Endothelial cell of umbilical vein (primary cell): Measurements from ENCODE around the gene TADA2A. TPM values are rescaled to one million over a fixed set of nuclear protein-coding genes. Genes with fewer than 3 reads are reported as not detected.

Experiments
- BruUV-seq: library from RNA; stranded (reverse); fragments of 400-500 nt; replicated peaks from 2 replicates; lab custom pipeline; 2021; lab: Mats Ljungman, UMichigan
- CTCF ChIA-PET: fragments of 300-600, 350-600 bp; sonication (Branson Sonifier 250); formaldehyde crosslinking; loops from one replicate; lab custom pipeline; 2021; ENCODE audit warnings: antibody characterized with exemption, inconsistent platforms; lab: Charles Lee
- POLR2A ChIA-PET: fragments of 300-600, 350-600 bp; sonication (Branson Sonifier 250); formaldehyde crosslinking; loops from one replicate; lab custom pipeline; 2021; ENCODE audit warnings: antibody characterized with exemption, inconsistent platforms; lab: Charles Lee
- DNase-seq: peaks from one replicate; pipeline ENCODE4 v3.0.0-alpha.2; 2011; ENCODE audit warnings: low read depth, low spot score
- FAIRE-seq: peaks from 2 replicates; lab custom pipeline; 2011; peaks lifted over from hg19 to GRCh38; lab: Jason Lieb, UNC
- H2AFZ ChIP-seq: 2 replicates; pipeline ENCODE4 v1.6.0; 2012; ENCODE audit warnings: low read depth, low read length, control low read depth, inconsistent platforms
- H3K27ac ChIP-seq: 2 replicates; pipeline ENCODE4 v1.5.1; 2011; ENCODE audit warnings: low read depth, mild to moderate bottlenecking, control low read depth, low read length, moderate library complexity; ENCODE audit not compliant: insufficient read depth
- H3K27me3 ChIP-seq, 2 experiments: 2 replicates each; pipeline versions ENCODE4 v1.6.0 to v1.6.1; 2011; ENCODE audit warnings: low read length in 2 of 2, mixed read lengths in 1 of 2; ENCODE audit not compliant: control insufficient read depth in 2 of 2, insufficient read depth in 2 of 2
- H3K36me3 ChIP-seq, 2 experiments: 2 replicates in 1 of 2; 3 replicates in 1 of 2; pipeline ENCODE4 v1.5.1; 2011; ENCODE audit warnings: low read length in 2 of 2, mild to moderate bottlenecking in 1 of 2, moderate library complexity in 1 of 2; ENCODE audit not compliant: control insufficient read depth in 2 of 2, insufficient read depth in 2 of 2; ENCODE audit errors: extremely low read depth in 1 of 2
- H3K4me1 ChIP-seq: 3 replicates; pipeline ENCODE4 v1.5.1; 2011; ENCODE audit warnings: mild to moderate bottlenecking, low read length; ENCODE audit not compliant: control insufficient read depth, insufficient read depth; ENCODE audit errors: extremely low read depth
- H3K4me2 ChIP-seq: 2 replicates; pipeline ENCODE4 v1.6.1; 2011; ENCODE audit warnings: low read length, control low read depth, mixed read lengths; ENCODE audit not compliant: insufficient read depth
- H3K4me3 ChIP-seq, 3 experiments: fragments of 200-600 bp in 1 of 3; sonication (generic), shearing (Covaris generic) in 1 of 3; replicated peaks in 1 of 3; 2 replicates each; pipeline ENCODE4 v1.5.1; 2011 to 2016; ENCODE audit warnings: control low read depth in 3 of 3, low read length in 3 of 3, mild to moderate bottlenecking in 2 of 3, inconsistent platforms in 1 of 3, low read depth in 1 of 3, moderate library complexity in 1 of 3; ENCODE audit not compliant: insufficient read depth in 1 of 3
- H3K79me2 ChIP-seq: 2 replicates; pipeline ENCODE4 v1.6.0; 2012; ENCODE audit warnings: low read length, inconsistent platforms; ENCODE audit not compliant: control insufficient read depth, insufficient read depth
- H3K9ac ChIP-seq: replicated peaks from 2 replicates; pipeline ENCODE3; 2011; ENCODE audit warnings: low read length, control low read depth; ENCODE audit not compliant: insufficient read depth; ENCODE audit errors: extremely low read depth
- H3K9me1 ChIP-seq: replicated peaks from 3 replicates; pipeline ENCODE4 v1.6.0; 2011; ENCODE audit warnings: mild to moderate bottlenecking, low read length; ENCODE audit not compliant: control insufficient read depth, insufficient read depth; ENCODE audit errors: extremely low read depth
- H3K9me3 ChIP-seq: replicated peaks from 2 replicates; pipeline ENCODE4 v1.5.1; 2012; ENCODE audit warnings: low read length, inconsistent platforms; ENCODE audit not compliant: control insufficient read depth, insufficient read depth
- H4K20me1 ChIP-seq: replicated peaks from 2 replicates; pipeline ENCODE3; 2011; ENCODE audit warnings: mild to moderate bottlenecking, low read length; ENCODE audit not compliant: control insufficient read depth, insufficient read depth; ENCODE audit errors: extremely low read depth
- EZH2 ChIP-seq: IDR thresholded peaks from 2 replicates; pipeline ENCODE4 v1.6.1; 2012; ENCODE audit warnings: borderline replicate concordance, low read depth, mild to moderate bottlenecking, moderate library complexity, low read length, inconsistent platforms; ENCODE audit not compliant: severe bottlenecking
- FOS ChIP-seq: IDR thresholded peaks from 2 replicates; pipeline ENCODE4 v1.6.1; 2011; ENCODE audit warnings: mild to moderate bottlenecking, low read length, moderate library complexity, borderline replicate concordance; ENCODE audit not compliant: insufficient read depth
- GATA2 ChIP-seq: IDR thresholded peaks from 2 replicates; pipeline ENCODE4 v1.7.0; 2011; ENCODE audit warnings: low read depth, mild to moderate bottlenecking, moderate library complexity, mixed read lengths, low read length; ENCODE audit not compliant: insufficient read length, insufficient read depth
- JUN ChIP-seq: IDR thresholded peaks from 2 replicates; pipeline ENCODE4 v1.6.1; 2011; ENCODE audit warnings: borderline replicate concordance, low read depth; ENCODE audit not compliant: insufficient read length, insufficient read depth
- MYC ChIP-seq: IDR thresholded peaks from one replicate; pipeline ENCODE4 v1.6.1; 2011; ENCODE audit warnings: mild to moderate bottlenecking, low read depth, low read length
- POLR2A ChIP-seq: IDR thresholded peaks from 2 replicates; pipeline ENCODE4 v1.6.1; 2012; ENCODE audit warnings: low read depth, mild to moderate bottlenecking, control low read depth, low read length
- POLR2AphosphoS5 ChIP-seq: IDR thresholded peaks from 2 replicates; pipeline ENCODE4 v1.6.1; 2012; ENCODE audit warnings: low read depth, mild to moderate bottlenecking, control low read depth, low read length, moderate library complexity; ENCODE audit not compliant: insufficient read depth
- dilution Hi-C: fragments of 300-500 bp; cut with MboI; formaldehyde crosslinking; loops from one replicate; pipeline ENCODE4 v1.15.0; 2019; ENCODE audit warnings: low sequenced_read_pairs; ENCODE audit not compliant: extremely low pct_ligation_motif_present
- intact Hi-C: fragments of 100-400 bp; cut with micrococcal nuclease; formaldehyde crosslinking; loops from one replicate; pipeline ENCODE4 v1.10.0; 2022
- polyA plus RNA-seq, 4 experiments: library from polyadenylated mRNA; depleted of rRNA in 3 of 4; stranded (reverse) in 3 of 4; unstranded in 1 of 4; fragments of >200 nt; gene quantifications; 2 replicates each; pipeline versions ENCODE4 v1.2.1 to v1.2.3, GENCODE V29; 2011 to 2012; ENCODE audit warnings: missing spikeins in 1 of 4
- total RNA-seq: library from RNA; stranded (reverse); gene quantifications from 2 replicates; pipeline ENCODE4 v1.2.3, GENCODE V29; 2021
- TF ChIP-seq, protein P1 (sequence below), 2 donors: IDR thresholded peaks; 1 replicate in 1 of 2; 2 replicates in 1 of 2; pipeline ENCODE4 v1.5.1; 2011; ENCODE audit warnings: low read length in 2 of 2, mild to moderate bottlenecking in 2 of 2, moderate library complexity in 2 of 2, control low read depth in 1 of 2, inconsistent platforms in 1 of 2, low read depth in 1 of 2; ENCODE audit not compliant: insufficient read depth in 1 of 2; ENCODE audit errors: extremely low read depth in 1 of 2
- TF ChIP-seq, protein P2 (sequence below): IDR thresholded peaks from 2 replicates; pipeline ENCODE4 v1.6.1; 2011; ENCODE audit not compliant: insufficient read depth, insufficient read length

TADA2A gene
- total and polyA plus RNA-seq, 2 donors (not counting 3 experiments of a cell fraction or from before 2014, with no cell fraction given), result 9.9 to 22.4 TPM

DNA sequence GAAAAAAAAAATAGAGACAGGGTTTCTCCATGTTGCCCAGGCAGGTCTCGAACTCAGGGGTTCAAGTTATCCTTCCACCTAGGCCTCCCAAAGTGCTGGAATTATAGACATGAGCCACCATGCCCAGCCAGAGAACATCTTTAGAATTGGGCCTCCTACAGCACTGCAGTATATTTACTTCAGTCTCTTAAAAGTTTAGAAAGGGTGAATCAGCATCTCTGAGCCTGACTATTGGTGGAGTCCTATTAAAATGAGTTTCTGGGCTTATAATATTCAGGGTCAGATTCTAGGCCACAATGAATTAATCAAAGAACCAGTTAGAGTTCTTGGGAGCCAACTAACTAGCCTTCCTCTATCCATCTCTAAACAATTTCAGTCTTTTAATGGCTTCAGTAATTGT is 22.8 kb downstream of the TADA2A start:
- Histone ChIP-seq H3K9me3 (no peaks in the 10 kb centered on the region), H3K79me2 (peaks cover 4% of the 10 kb centered on the region), H3K9me1 (no peaks in the 10 kb centered on the region), H3K27me3 (no peaks in the 10 kb centered on the region), H3K4me2 (no peak overlapping the region), H3K4me3 (no peak overlapping the region), H2AFZ (no peak overlapping the region), H3K4me1 (no peaks in the 10 kb centered on the region), H3K9ac (no peak overlapping the region), H3K27ac (no peak overlapping the region), H3K36me3 (peaks cover 0 to 11% of the 10 kb centered on the region in 2 experiments), H4K20me1 (no peaks in the 10 kb centered on the region)
- BruUV-seq, result no TSS peak
- dilution Hi-C loops, result no loop called here
- CTCF ChIA-PET, result interaction anchor here (1.1 to 2.2 kb wide), 6 partner anchors 9 to 78 kb away, joined by 3 to 10 read pairs (median 5); no protein-coding TSS in a partner anchor
- no peak for DNase-seq
- intact Hi-C loops, result no loop called here
- POLR2A ChIA-PET, result interaction anchor here (0.9 kb wide), 1 partner anchor 21 kb away, joined by 3 read pairs; no protein-coding TSS in a partner anchor
- no peak for TF ChIP-seq EZH2
- no peak for TF ChIP-seq MYC
- no peak for TF ChIP-seq POLR2A
- no peak for TF ChIP-seq GATA2
- no peak for TF ChIP-seq POLR2AphosphoS5
- TF ChIP-seq, protein P1, sequence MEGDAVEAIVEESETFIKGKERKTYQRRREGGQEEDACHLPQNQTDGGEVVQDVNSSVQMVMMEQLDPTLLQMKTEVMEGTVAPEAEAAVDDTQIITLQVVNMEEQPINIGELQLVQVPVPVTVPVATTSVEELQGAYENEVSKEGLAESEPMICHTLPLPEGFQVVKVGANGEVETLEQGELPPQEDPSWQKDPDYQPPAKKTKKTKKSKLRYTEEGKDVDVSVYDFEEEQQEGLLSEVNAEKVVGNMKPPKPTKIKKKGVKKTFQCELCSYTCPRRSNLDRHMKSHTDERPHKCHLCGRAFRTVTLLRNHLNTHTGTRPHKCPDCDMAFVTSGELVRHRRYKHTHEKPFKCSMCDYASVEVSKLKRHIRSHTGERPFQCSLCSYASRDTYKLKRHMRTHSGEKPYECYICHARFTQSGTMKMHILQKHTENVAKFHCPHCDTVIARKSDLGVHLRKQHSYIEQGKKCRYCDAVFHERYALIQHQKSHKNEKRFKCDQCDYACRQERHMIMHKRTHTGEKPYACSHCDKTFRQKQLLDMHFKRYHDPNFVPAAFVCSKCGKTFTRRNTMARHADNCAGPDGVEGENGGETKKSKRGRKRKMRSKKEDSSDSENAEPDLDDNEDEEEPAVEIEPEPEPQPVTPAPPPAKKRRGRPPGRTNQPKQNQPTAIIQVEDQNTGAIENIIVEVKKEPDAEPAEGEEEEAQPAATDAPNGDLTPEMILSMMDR (IDR thresholded peaks at IDR 0.05; ENCODE audit: extremely low read depth in 1 of 2, insufficient read depth in 1 of 2, low read depth in 1 of 2, low read length in 2 of 2), result no peak
- TF ChIP-seq FOS, result no peak
- TF ChIP-seq, protein P2, sequence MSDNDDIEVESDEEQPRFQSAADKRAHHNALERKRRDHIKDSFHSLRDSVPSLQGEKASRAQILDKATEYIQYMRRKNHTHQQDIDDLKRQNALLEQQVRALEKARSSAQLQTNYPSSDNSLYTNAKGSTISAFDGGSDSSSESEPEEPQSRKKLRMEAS, result no peak
- TF ChIP-seq JUN, result no peak
- FAIRE-seq, result no peak
